HG02870 (cell line): ENCODE data around the gene UCHL3.

Experiments
- ATAC-seq: cut with Tn5 transposase; IDR thresholded peaks from one replicate; pipeline ENCODE4 v1.9.1; 2021; ENCODE audit warnings: mild to moderate bottlenecking, moderate library complexity; ENCODE audit not compliant: unreplicated experiment

The UCHL3 gene

DNA sequence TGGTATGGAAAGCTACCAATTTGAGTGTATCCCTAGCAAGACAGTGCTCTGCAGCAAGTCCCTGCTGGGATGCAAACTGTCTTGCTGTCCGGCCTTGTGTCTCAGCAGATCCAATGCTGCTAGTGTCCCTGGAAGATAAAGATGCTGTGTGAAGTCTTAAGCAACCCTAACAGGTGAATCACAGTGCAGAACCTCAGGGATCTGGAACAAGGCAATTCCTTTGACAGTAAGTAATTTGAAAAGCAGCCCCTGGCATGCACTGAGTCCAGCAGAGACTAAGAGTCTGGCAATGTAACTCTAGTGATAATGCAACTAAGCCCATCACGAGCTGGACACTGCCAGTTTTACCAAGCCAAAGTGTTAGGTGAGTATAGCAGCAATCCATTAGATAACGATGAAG is 1.7 kb upstream of the UCHL3 start:
- ATAC-seq, result no peak

DNA sequence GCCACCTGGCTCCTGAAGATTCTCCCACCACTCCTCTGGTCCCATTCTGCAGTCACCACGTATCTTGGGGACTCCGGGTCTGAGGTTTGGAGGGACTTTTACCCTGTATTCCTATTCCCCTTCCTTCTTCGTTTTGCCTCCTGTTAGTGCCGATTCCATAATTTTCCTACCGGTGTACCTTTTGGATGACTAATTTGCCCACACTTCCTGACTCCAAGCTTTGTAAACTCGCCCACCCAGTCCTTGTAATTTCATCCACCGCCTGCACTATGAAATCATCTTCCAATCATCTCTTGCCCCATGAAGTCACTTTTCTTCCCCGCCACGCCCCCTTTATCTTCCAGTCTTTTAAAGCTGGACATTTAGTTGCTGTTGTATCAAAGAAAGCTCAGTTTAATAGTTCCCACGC is 572 bp downstream of the UCHL3 start:
- peak; percentile 2 for ATAC-seq

DNA sequence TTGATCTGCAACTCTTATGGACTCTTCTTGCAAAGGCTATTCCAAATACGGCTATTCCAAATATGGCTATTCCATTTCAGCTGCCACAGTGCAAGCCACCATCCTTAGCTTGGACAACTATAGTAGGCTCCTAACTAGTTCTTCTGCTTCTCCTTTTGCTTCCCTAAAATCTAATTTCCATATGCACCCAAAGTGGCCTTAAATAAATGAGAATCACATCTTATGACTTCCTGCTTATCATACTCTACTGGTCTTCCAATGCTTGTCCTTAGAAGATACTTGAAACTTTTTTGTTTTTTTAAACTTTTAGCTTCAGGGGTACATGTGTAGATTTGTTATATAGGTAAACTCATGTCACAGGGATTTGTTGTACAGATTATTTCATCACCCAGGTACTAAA is 4.9 kb downstream of the UCHL3 start:
- ATAC-seq, result no peak

DNA sequence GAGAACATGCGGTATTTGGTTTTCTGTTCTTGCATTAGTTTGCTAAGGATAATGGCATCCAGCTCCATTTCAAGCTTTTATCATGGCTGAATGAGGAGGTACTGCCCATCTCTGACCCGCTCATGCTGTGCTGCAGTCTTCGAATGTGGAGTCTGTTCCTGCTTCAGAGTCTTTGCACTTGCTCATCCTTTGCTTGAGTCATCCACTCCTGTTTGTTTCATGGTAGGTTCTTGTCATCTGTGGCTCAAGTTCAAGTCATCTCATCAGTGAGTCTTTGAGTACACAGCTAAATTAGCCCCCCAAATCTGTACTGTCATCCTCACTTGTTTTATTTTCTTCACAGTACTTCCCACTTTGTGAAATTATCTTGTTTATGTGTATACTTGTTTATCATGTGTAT is 5.4 kb downstream of the UCHL3 start:
- ATAC-seq, result no peak

DNA sequence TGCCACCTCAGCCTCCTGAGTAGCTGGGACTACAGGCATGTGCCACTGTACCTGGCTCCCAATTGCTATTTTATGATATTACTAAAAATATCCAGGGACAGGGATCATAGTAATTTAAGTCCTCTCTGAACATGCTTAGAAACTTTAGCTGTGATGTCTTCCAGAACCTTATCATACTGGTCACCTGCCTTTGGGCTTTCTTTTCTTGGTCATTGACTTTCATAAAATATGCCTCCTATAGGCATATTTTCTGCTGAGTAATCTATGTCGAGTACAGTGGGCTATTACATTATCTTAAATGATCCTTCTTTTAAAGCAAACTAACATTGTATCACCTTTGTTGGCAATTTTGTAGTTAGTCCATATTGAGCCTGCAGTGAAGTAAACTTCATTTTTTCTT is 6.2 kb downstream of the UCHL3 start:
- ATAC-seq, result no peak

DNA sequence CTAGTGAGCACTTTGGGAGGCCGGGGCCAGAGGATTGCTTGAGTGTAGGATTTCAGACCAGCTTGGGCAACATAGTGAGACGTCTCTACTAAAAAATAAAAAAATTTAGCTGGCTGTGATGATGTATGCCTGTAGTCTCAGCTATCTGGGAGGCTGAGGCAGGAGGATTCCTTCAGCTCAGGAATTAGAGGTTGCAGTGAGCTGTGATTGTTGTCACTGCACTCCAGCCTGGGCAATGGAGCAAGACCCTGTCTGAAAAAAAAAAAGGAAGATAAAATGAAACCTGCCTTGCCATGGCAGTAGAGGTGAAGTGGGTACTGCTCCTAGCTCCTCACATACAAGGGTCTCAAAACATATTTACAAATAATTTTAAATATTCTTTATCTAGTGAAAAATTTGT is 7.4 kb downstream of the UCHL3 start:
- ATAC-seq, result no peak

DNA sequence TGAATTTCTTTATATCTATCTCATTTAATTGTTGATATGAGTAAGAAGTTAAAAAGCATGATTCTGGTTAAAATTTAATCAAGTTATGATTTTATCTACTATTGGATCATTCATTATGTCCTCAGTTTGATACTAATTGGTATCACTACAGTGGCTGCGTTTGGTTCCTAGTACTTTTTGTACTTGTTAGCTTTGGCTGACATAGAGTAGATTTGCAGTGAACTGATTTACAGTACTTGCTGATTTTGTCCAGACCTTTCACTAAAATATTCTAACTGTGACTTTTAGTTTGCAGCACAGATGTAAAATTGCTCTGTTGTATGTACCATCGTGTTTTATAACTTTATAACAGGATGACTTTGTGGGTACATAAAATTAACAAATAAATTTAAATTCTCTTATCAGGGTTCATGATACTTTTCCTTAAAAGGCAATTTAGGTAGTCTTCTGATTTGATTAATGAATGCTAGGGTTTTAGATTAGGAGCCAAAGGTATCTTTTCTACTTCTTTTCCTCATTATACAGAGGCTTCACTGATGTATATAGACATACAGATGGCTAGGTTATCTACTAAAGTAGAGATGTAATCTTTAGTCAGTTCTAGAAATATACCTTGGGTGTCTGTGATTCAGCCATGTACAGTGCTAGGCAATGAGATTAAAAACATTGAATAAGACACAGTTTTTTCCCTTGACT is 8.7 kb downstream of the UCHL3 start:
- ATAC-seq, result no peak

DNA sequence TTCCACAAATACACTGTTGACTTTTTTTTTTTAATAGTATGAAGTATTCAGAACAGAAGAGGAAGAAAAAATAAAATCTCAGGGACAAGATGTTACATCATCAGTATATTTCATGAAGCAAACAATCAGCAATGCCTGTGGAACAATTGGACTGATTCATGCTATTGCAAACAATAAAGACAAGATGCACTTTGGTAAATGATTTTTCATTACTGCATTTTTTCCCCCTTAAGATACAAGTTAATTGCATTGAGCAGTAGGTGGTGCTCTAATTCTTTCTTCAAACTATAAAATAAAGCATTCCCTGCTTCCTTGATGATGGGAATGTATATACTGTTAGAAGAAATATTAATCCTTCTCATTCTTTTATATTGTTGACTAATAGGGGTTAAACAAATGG is 17.1 kb downstream of the UCHL3 start:
- no peak for ATAC-seq

DNA sequence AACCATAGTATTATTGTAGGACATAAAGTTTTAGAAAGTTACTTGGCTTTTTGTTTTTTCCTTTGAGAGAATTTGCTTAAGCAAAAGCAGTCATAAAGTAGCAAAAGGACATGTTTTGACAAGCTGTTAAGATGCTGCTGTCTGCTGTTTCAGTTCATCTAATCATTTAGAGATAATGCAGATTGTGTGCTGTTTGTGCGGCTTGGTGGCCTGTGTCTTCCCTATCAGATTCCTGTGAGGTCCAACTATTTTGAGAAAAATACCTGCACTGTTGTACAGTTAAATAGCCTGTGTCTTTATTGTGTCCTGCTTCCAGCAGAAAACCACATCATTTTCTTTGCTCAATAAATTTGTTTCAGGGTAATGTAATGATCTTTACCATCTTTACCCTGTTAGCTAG is 20.0 kb downstream of the UCHL3 start:
- no peak for ATAC-seq

DNA sequence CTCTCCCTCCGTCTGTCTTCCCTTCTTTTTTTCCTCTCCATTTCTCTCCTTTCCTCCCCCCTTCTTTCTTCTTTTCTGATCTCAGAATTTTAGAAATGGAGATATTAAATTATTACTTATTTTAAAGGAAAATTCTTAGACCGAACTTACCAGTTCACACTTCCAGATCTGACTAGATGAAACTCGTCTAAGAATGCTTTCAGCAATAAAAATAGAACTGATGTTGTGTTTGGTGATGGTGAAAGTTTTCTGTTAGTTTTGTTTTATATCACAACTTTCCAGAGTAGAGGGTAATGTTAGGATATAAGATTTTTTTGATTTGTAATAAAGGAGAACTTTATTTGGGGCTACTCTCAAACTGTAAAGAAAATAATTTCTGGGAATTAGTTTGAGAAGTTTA is 29.9 kb downstream of the UCHL3 start:
- peak; percentile 77 for ATAC-seq

DNA sequence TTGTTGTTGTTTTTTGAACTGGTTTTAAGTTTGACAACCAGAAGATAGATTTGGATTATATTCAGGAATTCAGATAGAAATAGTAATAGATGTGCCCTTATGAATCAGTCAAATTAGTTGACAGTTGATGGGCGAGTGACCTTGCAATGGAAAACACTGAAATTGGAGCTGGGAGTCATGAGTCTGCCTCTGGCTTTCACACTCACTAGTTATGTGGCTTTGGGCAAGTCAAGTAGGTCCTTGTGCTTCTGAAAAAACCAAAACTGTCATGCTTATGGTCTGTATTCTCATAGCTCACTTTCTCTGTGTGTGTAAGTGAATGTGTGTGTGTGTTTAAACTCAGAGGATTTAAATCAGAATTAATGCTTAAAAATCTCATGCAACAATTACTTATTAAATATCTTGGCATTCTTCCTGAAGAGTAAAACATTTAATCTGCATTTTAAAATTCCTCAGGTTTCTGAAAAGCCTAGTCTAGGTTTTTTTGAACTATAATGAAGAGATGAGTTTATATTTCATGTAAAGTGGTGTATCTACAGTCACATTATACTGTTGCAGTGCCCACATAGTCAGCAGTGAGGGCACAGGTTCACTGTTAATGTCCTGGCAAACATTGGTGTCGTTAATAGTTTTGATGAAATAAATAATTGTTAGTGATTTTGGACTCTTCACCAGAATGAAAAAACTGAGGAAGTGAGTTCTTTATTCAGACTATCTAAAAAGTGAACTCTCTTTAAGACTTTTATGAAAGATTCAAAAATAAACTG is 32.5 kb downstream of the UCHL3 start:
- peak; percentile 59 for ATAC-seq

DNA sequence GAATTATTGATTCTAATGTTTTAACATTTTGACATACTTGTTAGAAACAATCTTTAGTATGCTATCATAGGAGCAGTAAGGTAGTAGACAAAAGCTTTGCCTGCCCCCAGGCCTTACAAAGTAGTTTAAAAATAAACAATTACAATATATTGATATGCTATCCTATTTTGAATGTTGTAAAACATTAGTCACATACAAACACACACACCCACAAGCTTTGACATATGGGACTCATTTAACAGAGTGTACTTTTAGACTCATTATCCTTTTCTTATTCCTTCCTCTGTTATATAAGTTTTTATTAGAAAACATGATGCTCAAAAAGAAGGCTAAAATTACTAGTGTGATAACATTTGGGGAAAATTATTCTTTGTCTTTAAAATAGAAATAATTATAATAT is 33.5 kb downstream of the UCHL3 start:
- no peak for ATAC-seq

DNA sequence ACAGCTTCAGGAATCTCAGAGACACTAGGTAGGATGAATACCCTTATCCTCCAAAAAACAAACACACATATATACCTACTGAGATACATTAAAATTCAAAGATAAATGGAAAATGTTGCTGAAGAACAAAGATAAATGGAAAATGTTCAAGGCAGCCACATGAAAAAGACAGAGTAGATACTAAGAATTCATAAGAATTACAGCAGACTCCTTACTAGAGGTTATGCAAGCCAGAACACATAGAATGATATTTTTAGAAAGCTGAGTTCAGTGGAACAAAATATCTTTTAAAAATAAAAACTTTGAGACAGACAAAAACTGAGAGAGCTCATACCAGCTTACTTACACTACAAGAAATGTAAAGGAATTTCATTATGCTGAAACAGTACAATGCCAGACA is 35.6 kb downstream of the UCHL3 start:
- ATAC-seq, result no peak

DNA sequence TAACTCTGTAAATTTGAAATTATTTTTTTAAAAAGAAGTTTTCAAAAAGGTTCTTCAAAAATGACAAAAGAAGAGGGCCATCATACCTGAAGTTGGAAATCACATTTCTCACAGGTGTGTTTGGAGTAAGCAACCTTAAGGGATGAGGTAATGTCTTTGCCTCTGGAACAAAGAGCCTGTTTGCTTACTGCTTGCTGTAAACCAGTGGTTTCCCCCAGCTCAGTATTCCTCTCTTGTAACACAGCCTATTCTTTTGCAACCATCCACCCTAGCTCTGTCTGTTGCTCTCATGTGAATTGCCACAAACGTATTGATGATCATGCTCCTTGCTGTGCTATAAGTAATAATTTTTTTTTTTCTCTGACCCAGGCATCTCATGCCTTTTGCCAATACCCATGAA is 38.1 kb downstream of the UCHL3 start:
- no peak for ATAC-seq

DNA sequence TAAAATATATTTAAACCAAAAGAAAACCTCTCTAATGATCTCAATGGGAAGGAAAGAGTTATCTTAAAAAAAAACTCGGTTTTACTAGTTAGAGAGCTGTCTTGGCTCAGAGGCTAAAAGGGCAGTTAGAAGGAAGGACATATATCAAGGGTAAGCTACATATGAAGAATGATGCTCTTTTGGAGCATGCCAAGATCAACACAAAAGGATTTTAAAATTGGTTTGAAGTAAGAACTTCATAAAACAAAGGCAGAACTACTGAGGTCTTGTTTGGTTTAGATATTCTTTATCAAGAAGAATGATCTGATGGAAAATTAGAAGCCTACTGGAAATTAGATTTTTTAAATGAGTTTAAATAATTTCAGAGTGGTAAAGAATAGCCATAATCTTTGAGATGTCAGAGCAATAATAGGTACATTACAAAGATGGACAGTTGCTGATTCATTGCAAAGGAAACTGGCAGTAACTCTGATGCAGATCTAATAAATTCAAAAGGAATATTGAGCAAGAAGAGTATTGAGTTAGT is 47.1 kb downstream of the UCHL3 start:
- ATAC-seq, result no peak

DNA sequence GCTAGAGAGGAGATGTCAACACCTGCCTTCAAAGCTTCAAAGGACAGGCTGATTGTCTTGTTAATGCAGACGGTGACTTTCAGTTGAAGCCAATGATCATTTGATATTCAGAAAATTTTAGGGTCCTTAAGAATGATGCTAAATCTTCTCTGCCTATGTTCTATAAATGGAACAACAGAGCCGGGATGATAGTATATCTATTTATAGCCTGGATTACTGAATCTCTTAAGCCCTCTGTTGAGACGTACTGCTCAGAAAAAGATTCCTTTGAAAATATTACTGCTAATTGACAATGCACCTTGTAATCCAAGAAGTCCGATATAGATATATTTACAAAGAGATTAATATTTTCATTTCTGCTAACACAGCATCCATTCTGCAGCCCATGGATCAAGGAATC is 50.8 kb downstream of the UCHL3 start:
- ATAC-seq, result no peak

DNA sequence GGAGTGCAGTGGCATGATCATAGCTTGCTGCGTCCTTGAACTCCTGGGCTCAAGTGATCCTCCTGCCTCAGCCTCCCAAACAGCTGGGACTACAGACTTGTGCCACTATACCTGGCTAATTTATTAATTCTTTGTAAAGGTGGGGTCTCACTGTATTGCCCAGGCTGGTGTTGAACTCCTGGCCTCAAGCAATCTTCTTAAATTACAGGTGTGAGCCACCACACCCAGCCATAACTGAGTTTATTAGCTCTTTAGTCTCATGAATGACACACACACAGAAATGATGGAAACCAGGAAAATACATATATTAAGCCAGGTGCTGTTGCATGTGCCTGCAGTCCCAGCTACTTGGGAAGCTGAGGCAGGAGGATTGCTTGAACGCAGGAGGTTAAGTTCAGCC is 53.4 kb downstream of the UCHL3 start:
- ATAC-seq, result no peak

DNA sequence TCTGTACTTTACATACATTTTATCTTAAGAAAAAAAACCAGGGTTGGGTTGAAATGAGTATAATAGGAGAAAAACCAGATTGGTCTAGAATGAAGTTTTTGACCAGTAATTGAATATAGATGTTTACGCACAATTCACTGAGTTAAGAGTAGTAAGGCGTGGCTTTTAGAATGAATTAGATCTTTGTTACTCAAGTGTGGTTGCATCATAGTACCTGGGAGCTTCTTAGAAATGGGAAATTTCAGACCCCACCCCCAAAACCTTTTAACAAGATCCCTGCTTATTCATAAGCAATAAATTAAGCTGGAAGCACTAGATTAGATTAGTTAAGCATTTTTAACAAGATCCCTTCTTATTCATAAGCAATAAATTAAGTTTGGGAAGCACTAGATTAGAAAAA is 57.9 kb downstream of the UCHL3 start:
- no peak for ATAC-seq

DNA sequence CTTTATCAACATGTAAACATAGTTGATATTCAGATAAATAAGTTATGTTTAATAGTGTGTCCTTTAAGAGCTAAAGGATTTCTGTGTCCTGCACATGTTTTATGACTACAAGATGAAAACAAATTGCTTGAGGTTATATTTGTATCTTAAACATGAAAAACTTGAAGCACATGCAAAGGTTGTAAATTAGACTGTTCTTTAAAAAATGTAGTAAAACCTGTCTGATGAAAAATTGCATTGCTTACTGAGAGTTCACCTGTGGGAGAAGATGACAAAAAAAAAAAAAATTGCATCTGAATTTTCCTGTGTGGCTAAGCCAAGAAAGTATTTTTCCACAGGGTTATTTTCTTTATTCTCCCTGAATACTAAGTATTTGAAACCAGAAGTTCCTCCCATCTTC is 60.9 kb downstream of the UCHL3 start:
- ATAC-seq, result no peak

DNA sequence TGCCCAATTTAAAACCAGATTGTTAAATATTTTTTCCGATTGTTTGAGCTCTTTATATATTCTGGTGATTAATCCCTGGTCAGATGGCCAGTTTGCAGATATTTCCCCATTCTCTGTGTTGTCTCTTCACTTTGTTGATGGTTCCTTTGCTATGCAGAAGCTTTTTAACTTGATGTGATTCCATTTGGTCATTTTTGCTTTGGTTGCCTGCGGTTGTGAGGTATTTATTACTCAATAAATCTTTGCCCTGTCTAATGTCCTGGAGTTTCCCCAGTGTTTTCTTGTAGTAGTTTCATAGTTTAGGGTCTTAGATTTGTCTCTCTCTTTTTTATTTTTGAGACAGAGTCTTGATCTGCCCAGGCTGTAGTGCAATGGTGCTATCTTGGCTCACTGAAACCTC is 62.8 kb downstream of the UCHL3 start:
- no peak for ATAC-seq

DNA sequence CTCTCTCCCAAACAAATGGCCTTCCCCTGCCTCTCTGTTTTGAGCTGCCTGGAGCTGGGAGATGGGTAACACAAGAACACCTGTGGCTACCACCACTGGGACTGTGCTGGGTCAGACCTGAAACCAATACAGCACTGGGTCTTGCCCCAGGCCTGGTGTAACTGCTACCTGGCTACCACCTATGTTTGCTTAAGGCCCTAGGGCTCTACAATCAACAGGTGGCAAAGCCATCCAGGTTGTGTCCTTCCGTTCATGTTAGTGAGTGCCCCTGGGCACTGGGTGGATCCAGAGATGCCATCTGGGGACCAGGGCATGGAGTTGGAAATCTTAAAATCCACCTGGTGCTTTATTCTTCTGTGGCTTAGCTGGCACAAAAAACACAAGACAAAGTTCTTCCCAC is 67.6 kb downstream of the UCHL3 start:
- no peak for ATAC-seq

DNA sequence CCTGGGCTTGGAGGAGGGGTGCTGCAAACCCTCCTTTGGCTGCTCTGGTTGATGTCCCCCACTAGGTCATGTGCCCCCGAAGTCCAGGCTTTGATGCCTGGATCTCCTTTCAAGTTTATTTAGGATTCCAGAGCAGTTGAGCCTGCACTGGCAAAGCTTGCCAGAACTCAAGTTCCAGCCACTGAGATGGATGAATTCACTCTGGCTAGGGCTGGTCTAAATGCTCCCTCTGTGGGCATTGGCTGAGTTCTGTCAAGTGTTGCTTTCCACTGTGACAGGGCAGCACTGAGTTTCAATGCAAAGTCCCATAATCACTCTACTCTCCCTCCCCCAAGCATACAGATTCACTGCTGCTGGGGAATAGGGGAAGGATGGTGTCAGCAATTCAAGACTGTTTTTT is 68.7 kb downstream of the UCHL3 start:
- ATAC-seq, result no peak

DNA sequence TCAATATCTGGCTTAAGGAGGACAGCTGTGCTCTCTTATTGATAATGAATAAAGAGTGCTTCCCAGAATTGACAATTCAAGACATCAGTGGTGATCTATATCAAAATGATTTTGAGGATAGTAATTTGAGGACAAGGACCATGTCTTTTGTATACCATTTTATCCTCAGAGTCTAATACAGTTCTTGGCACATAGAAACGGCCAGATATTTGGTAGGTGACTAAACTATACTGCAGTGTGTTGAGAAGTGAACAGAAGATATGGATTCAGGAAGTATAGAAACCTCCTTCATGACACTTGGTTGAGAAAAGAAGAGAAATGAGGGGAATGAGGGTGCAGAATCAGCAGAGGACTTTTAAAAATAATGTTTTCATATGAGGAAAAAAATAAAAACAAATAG is 70.4 kb downstream of the UCHL3 start:
- no peak for ATAC-seq
